GM19468 (cell line): ENCODE measurements around the gene SND1.

Experiments used
- ATAC-seq: cut with Tn5 transposase; IDR thresholded peaks from one replicate; pipeline ENCODE4 v1.9.1; 2021; ENCODE audit warnings: mild to moderate bottlenecking, moderate library complexity, moderate number of reproducible peaks; ENCODE audit not compliant: unreplicated experiment; ENCODE audit errors: extremely low read depth

SND1 gene

DNA sequence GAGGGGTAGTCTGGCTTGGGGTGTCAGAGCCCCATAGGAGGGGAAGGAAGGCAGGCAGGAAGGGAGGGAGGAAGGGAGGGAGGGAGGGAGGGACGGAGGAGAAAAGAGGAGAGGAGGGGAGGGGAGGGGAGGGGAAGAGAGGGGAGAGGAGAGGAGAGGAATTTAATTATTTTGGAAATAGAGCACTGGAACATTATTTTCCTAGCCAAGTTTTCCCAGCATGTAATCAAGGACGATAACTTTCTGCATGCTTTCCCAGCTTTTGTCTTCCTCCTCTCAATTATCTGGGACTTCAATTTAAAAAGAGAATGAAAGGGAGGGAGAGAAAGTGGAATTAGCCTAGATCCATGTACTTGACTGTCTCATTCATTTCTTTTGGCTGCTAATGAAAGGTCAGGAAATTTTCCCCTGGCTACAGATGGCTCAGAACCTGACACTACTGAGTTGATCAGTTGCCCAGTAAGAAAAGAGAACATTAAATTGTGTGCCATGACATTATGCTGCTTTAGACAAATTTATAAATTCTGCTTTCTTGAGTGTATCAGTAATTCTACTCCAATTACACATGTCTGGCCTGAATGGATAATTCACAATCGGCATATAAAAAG is 230.4 kb downstream of the SND1 start:
- no peak for ATAC-seq

DNA sequence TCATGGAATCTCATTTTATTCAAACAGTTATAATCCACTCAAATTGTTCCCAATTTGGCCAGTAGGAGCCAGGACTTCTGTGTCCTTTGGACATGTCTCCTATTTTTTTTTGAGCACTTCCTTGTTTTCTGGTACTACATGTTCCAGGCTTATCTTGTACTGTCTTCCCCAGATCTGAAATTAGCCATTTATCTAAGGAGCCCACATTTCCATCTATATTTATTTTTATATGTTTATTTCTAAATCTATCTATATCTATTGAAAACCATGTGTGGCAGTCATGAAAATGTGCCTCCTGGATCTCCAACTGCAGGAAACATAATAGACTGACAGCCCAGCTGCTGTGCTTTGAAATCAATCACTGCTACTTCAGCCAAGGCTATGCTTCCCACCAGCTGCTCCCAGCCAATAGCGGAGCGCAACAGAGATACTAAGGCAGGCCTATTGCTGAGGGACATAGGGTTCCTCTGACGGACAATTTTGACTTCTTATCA is 232.1 kb downstream of the SND1 start:
- no peak for ATAC-seq

- ATAC-seq: no peak
Measured at GRCh38 chr7:127885222-127885772, 233.3 kb downstream of the SND1 start.

DNA sequence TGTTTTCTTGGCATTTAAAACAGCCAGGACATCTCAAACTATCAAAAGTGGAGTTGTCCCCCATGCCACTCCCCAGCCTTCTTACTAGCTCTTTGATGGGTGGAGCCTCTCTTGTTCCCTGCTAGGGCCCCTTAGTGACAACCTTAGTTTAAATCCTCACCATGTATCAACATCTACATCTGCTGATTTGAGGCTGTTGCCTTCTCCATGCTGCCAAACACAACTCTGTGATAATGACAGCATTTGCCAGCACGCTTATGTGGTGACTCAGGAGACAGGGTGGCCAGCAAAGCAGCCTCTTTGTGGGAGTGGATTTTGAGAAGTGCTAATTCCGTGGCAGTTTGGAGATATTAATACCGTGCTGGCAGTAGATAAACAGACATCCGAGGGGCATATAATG is 233.8 kb downstream of the SND1 start:
- ATAC-seq: no peak

DNA sequence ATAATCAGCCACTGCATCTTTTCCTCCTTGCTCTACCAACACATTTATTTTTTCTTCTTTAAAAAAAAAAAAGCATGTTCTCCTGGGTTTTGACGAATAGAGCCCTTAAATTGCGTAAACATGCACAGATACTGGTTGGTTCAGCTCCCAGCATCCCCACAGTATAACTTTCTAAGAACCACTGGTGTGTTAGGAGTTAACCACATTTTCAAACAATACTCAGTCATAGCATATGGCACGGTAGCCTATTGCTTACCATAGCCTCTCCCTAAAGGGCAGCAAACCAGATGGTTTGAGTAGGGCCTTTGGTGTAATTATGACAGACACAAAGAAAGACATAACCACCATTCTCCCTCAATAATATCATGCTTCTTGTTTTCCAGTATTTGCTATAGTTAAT is 234.3 kb downstream of the SND1 start:
- ATAC-seq: no peak

DNA sequence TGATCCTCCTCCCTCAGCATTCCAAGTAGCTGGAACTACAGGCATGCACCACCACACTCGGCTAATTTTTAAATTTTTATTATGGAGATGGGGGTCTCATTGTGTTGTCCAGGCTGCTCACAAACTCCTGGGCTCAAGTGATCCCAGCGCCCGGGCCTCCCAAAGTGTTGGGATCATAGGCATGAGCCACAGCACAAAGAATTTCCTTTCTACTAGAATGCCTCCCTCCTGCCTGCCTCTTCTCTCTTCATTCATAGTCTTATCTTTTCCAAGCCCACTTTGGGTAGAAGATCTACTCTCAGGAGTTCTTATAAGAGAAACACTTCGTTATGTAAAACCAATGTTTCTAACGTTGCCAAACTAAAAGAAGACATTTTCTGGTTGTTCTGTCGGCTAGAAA is 235.1 kb downstream of the SND1 start:
- no peak for ATAC-seq

- ATAC-seq: no peak
Measured at GRCh38 chr7:127887631-127888030, 235.6 kb downstream of the SND1 start.

DNA sequence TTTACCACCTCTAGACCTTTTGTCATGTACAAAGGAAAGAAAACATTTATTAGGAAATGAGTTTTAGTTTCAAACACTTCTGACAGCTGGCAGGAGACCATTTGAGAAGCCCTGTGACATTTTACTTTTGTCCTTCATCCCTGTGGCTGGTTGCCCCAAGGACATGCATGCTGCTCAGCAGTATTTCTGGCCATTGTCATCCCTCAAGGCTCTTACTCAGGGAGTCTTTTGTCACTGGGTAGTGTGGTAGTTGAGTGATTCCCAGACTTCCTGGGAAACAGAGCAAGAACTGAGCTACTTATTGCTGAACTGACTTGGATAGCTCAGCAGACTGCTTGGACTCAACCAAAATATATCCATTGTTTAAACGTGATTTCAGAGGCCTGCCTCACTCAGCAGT is 236.4 kb downstream of the SND1 start:
- no peak for ATAC-seq

DNA sequence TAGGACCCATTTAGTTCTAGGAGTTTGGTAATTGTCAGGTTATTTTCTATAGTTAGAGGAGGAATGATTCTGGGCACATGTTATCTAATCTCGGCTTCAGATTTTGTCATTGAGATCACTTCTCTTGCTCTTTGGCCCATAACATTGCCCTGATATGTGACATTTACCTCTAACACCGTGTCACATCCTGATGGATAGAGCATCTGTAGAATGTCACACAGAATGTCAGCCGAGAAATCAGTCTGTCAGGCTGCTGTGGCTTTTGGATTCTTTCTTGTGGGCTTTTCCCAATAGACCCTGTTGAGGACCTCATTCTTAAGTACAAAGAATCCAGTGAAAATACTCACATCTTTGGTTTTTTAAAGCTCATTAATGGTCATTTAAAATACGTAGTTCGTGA is 236.8 kb downstream of the SND1 start:
- ATAC-seq: no peak

DNA sequence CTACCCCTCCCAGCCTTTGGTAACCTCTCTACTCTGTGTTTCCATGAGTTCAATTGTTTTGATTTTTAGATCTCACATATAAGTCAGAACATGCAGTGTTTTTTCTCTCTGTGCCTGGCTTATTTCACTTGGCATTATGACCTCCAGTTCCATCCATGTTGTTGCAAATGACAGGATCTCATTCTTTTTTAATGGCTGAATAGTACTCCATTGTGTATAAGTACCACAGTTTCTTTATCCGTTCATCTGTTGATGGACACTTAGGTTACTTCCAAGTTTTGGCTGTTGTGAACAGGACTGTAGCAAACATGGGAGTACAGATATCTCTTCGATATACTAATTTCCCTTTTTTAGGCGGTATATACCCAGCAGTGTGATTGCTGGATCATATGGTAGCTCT is 237.7 kb downstream of the SND1 start:
- ATAC-seq: no peak

DNA sequence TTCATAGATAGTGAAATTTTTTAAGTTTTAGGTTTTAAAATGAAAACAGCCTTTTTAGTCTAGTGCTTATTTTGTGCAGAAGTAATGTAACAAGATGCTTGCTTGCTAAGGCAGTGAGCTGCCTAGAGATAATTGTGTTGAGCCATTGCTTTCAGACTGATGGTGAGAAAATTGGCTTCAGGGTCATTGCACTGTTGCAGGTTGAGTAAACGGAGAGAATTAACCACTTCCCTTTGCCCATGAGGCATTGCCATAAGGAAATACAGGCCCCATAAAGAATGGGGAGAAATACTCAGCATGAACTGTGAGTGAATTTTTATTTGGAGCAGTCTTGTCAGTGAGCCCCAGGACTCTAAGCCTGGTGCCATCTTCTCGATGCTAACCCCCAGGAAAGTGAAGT is 238.7 kb downstream of the SND1 start:
- no peak for ATAC-seq

- no peak for ATAC-seq
Measured at GRCh38 chr7:127891144-127891543, 239.2 kb downstream of the SND1 start.

GRCh38 chr7:127891854-127892438 is 240.0 kb downstream of the SND1 start:
- no peak for ATAC-seq

GRCh38 chr7:127892488-127893314 is 240.7 kb downstream of the SND1 start:
- no peak for ATAC-seq

- no peak for ATAC-seq
Measured at GRCh38 chr7:127893547-127893946, 241.6 kb downstream of the SND1 start.

DNA sequence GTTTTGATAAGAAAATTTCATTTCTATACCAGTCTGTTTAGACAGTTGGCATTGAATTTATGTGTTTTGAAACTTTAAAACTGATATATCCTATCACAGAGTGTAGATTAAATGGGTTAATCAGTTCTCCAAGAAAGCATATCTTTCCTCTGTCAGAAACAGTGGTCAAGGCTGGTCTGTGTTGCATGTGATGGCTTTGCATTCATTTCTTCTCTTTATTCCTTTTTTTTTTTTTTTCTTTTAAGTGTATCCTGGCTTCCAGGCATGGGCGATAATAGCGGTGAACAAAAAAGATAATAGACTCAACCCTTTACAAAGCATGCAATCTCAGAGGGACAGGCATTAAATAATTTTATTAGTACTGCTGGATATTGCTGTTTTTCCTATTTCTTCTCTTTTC is 242.6 kb downstream of the SND1 start:
- no peak for ATAC-seq

- ATAC-seq: no peak
Measured at GRCh38 chr7:127895360-127895759, 243.4 kb downstream of the SND1 start.

- no peak for ATAC-seq
Measured at GRCh38 chr7:127895814-127896280, 243.9 kb downstream of the SND1 start.

GRCh38 chr7:127896659-127897058 is 244.7 kb downstream of the SND1 start:
- ATAC-seq: no peak

- no peak for ATAC-seq
Measured at GRCh38 chr7:127897704-127898454, 245.9 kb downstream of the SND1 start.
